GM06990 (cell line): ENCODE data around the gene APOM.

ENCODE experiments used
- DNase-seq: peaks from one replicate; pipeline ENCODE4 v3.0.0-alpha.2; 2011; ENCODE audit not compliant: insufficient read length; ENCODE audit errors: extremely low read depth
- H3K27me3 ChIP-seq: replicated peaks from 2 replicates; pipeline ENCODE4 v1.6.0; 2011; ENCODE audit warnings: low read length; ENCODE audit not compliant: control insufficient read depth, insufficient read depth
- H3K36me3 ChIP-seq: 2 replicates; pipeline ENCODE4 v1.5.1; 2011; ENCODE audit warnings: low read length; ENCODE audit not compliant: control insufficient read depth, insufficient read depth
- H3K4me3 ChIP-seq: replicated peaks from 2 replicates; pipeline ENCODE4 v1.5.1; 2011; ENCODE audit warnings: low read depth, mild to moderate bottlenecking, control low read depth, low read length
- TF ChIP-seq, protein P1 (sequence below): IDR thresholded peaks from 2 replicates; pipeline ENCODE4 v1.5.1; 2011; ENCODE audit warnings: low read length, control low read depth, mild to moderate bottlenecking, inconsistent platforms; ENCODE audit not compliant: insufficient read depth, poor library complexity, severe bottlenecking

Gene APOM

DNA sequence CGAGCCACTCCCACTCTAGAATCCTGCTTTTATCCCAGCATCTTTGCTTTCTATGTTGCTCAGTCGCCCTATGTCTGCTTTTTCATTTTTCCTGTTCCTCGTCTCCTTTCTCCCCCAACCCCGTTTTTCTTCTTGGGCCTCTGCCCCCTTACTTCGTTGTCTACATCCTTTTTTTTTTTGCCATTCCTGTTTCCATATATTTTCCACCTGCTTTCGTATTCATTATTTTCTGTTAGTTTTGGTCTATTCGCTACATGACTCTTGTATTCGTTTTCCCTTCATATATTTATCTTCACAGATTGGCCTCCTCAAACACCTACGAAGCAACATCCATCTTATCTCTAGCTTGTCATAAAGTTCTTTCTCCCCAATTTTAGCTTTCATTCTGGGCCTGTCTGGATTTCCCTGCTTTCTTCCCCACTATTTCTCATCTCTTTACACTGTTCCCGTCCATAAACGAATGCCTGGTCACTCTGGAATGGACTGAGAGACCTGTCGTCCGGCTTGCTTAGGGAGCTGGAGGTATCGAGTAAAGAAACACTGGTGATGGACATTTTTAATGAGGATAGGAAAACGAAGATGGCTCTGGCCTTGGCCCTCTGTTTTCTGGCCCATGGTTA lies 34.3 kb upstream of the APOM start:
- TF ChIP-seq, protein P1, sequence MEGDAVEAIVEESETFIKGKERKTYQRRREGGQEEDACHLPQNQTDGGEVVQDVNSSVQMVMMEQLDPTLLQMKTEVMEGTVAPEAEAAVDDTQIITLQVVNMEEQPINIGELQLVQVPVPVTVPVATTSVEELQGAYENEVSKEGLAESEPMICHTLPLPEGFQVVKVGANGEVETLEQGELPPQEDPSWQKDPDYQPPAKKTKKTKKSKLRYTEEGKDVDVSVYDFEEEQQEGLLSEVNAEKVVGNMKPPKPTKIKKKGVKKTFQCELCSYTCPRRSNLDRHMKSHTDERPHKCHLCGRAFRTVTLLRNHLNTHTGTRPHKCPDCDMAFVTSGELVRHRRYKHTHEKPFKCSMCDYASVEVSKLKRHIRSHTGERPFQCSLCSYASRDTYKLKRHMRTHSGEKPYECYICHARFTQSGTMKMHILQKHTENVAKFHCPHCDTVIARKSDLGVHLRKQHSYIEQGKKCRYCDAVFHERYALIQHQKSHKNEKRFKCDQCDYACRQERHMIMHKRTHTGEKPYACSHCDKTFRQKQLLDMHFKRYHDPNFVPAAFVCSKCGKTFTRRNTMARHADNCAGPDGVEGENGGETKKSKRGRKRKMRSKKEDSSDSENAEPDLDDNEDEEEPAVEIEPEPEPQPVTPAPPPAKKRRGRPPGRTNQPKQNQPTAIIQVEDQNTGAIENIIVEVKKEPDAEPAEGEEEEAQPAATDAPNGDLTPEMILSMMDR = no peak
- Histone ChIP-seq H3K27me3 (no peaks in the 10 kb centered on the region), H3K4me3 (peak overlapping the region; percentile 98), H3K36me3 (peaks cover 26% of the 10 kb centered on the region)
- DNase-seq = no peak

DNA sequence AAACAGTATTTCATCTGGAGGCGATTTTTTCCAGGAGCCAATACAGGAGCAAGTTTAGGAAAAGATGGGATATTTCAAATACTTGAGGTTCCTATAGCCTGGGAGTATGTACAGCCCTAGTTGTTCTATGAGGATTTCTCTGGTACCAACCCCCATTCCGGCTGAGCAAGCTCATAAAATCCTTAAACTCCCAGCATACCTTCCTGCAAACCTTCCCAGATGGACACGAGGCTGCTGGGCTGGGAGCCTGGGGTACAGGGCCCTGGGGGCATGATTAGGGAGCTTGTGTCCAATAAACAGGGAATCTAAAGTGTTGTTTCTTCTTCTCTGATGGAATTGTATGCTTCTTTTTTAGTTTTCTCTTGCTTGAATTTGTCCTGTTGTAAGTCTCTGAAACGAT lies 33.7 kb upstream of the APOM start:
- Histone ChIP-seq H3K36me3 (peaks cover 31% of the 10 kb centered on the region), H3K27me3 (no peaks in the 10 kb centered on the region), H3K4me3 (peak overlapping the region; percentile 98)
- TF ChIP-seq, protein P1 = no peak
- DNase-seq = no peak

DNA sequence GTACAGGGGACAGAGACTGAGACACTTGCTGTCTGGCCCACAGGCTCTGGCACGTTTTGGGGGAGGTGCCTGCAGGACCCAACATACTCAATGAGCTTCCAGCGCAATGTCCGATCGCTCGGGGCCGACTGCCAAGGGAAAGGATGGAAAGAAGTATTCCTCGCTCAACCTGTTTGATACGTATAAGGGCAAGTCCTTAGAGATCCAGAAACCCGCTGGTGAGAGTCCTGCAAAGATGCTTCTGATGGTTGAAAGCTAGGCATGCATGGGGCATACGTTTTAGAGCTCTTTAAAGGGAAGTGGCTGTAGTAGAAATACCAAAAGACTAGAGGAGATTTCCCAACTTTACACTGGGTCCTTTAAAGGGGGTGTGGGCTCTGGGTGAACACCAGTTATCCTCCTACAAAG lies 33.0 kb upstream of the APOM start:
- DNase-seq = no peak
- Histone ChIP-seq H3K27me3 (no peaks in the 10 kb centered on the region), H3K4me3 (no peak overlapping the region), H3K36me3 (peaks cover 36% of the 10 kb centered on the region)
- TF ChIP-seq, protein P1 = no peak

DNA sequence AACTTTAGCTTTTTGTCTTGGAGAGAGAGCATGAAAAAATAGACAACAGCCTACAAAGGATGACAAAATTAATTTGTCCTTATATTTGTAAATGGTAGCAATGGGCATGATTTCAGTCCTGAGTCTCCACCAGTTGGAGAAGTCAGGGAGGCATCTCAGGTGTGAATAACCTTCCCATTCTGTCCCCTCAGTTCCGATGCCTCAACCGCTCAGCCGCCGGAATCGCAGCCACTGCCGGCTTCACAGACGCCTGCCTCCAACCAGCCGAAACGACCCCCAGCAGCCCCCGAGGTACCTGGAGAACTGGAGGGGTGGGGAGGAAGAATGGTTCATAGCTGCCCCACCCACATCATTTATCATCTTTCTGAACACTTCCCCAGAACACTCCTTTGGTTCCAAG lies 31.6 kb upstream of the APOM start:
- Histone ChIP-seq H3K27me3 (no peaks in the 10 kb centered on the region), H3K4me3 (no peak overlapping the region), H3K36me3 (peaks cover 45% of the 10 kb centered on the region)
- no peak for DNase-seq
- TF ChIP-seq, protein P1 = no peak

DNA sequence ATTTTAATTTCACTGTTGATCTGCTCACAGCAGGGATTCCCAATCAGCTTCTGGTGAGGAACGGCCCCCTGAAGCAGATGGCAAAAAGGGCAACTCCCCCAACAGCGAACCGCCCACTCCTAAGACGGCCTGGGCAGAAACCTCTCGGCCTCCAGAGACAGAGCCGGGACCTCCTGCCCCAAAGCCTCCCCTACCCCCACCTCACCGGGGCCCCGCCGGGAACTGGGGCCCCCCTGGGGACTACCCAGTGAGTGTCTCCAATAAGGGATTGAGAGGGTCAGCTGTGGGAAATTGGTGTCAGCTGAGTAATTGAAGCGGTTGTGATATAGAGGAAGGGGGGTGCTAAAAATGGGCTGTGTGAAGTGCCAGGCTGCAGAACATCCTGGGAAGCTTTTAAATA lies 28.7 kb upstream of the APOM start:
- DNase-seq = no peak
- TF ChIP-seq, protein P1 = no peak

More for the DNA sequence above, 28.7 kb upstream of the APOM start:
- Histone ChIP-seq H3K36me3 (peaks cover 65% of the 10 kb centered on the region), H3K4me3 (no peak overlapping the region), H3K27me3 (no peaks in the 10 kb centered on the region)
